Measurements from ENCODE around the gene TEX14.
A peak's percentile ranks its signal among the peaks of the same experiment; 100 is the strongest.

The TEX14 gene

GRCh38 chr17:58527306-58527705, 164.5 kb downstream of the TEX14 start:
- no peak overlapping the region for H3K4me3 ChIP-seq (ENCODE audit: low read depth, low read length)
- peak; percentile 47 for TF ChIP-seq CTCF (IDR thresholded peaks at IDR 0.05; ENCODE audit: borderline replicate concordance, insufficient read depth, low read depth, low read length)

GRCh38 chr17:58525239-58525638, 166.6 kb downstream of the TEX14 start:
- no peak for TF ChIP-seq CTCF (IDR thresholded peaks at IDR 0.05; ENCODE audit: borderline replicate concordance, insufficient read depth, low read depth, low read length)
- H3K4me3 ChIP-seq (ENCODE audit: low read depth, low read length): no peak overlapping the region

- TF ChIP-seq CTCF (IDR thresholded peaks at IDR 0.05; ENCODE audit: borderline replicate concordance, insufficient read depth, low read depth, low read length): no peak
- no peak overlapping the region for H3K4me3 ChIP-seq (ENCODE audit: low read depth, low read length)
Observed at GRCh38 chr17:58521680-58522079, 170.2 kb downstream of the TEX14 start.

GRCh38 chr17:58520843-58521430, 170.9 kb downstream of the TEX14 start:
- TF ChIP-seq CTCF (IDR thresholded peaks at IDR 0.05; ENCODE audit: borderline replicate concordance, insufficient read depth, low read depth, low read length): peak; percentile 79
- H3K4me3 ChIP-seq (ENCODE audit: low read depth, low read length): no peak overlapping the region

- TF ChIP-seq CTCF (IDR thresholded peaks at IDR 0.05; ENCODE audit: borderline replicate concordance, insufficient read depth, low read depth, low read length): no peak
- H3K4me3 ChIP-seq (ENCODE audit: low read depth, low read length): peak overlapping the region; percentile 73
Observed at GRCh38 chr17:58517928-58518609, 173.8 kb downstream of the TEX14 start.

- TF ChIP-seq CTCF (IDR thresholded peaks at IDR 0.05; ENCODE audit: borderline replicate concordance, insufficient read depth, low read depth, low read length): no peak
- H3K4me3 ChIP-seq (ENCODE audit: low read depth, low read length): peak overlapping the region; percentile 73
Observed at GRCh38 chr17:58517378-58517927, 174.4 kb downstream of the TEX14 start.

Measured in GM12875 (cell line).